GM06990 (cell line): ENCODE measurements around the gene RPUSD3.

Experiments used
- DNase-seq: peaks from one replicate; pipeline ENCODE4 v3.0.0-alpha.2; 2011; ENCODE audit not compliant: insufficient read length; ENCODE audit errors: extremely low read depth
- H3K27me3 ChIP-seq: replicated peaks from 2 replicates; pipeline ENCODE4 v1.6.0; 2011; ENCODE audit warnings: low read length; ENCODE audit not compliant: control insufficient read depth, insufficient read depth
- H3K36me3 ChIP-seq: 2 replicates; pipeline ENCODE4 v1.5.1; 2011; ENCODE audit warnings: low read length; ENCODE audit not compliant: control insufficient read depth, insufficient read depth
- H3K4me3 ChIP-seq: replicated peaks from 2 replicates; pipeline ENCODE4 v1.5.1; 2011; ENCODE audit warnings: low read depth, mild to moderate bottlenecking, control low read depth, low read length
- TF ChIP-seq, protein P1 (sequence below): IDR thresholded peaks from 2 replicates; pipeline ENCODE4 v1.5.1; 2011; ENCODE audit warnings: low read length, control low read depth, mild to moderate bottlenecking, inconsistent platforms; ENCODE audit not compliant: insufficient read depth, poor library complexity, severe bottlenecking

The RPUSD3 gene

DNA sequence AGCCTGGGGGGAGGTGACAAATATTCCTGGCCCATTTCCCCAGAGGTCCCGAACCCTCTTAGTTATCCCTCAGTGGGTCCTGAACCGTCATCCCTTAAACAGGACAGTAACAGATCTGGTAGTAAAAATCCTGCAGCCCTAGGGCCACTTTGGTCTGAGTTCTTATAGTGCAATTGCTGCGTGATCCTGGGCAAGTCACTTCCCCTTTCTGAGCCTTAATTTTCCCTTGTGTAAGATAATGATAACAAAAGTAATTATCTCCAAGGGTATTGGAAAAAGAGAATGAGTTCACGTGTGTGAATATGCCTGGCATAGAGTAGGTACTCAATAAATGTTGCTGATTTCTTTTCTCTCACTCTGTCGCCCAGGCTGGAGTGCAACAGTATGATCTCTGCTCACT lies 43.7 kb upstream of the RPUSD3 start:
- Histone ChIP-seq H3K27me3 (no peaks in the 10 kb centered on the region), H3K4me3 (no peak overlapping the region), H3K36me3 (no peaks in the 10 kb centered on the region)
- no peak for DNase-seq
- TF ChIP-seq, protein P1, sequence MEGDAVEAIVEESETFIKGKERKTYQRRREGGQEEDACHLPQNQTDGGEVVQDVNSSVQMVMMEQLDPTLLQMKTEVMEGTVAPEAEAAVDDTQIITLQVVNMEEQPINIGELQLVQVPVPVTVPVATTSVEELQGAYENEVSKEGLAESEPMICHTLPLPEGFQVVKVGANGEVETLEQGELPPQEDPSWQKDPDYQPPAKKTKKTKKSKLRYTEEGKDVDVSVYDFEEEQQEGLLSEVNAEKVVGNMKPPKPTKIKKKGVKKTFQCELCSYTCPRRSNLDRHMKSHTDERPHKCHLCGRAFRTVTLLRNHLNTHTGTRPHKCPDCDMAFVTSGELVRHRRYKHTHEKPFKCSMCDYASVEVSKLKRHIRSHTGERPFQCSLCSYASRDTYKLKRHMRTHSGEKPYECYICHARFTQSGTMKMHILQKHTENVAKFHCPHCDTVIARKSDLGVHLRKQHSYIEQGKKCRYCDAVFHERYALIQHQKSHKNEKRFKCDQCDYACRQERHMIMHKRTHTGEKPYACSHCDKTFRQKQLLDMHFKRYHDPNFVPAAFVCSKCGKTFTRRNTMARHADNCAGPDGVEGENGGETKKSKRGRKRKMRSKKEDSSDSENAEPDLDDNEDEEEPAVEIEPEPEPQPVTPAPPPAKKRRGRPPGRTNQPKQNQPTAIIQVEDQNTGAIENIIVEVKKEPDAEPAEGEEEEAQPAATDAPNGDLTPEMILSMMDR, result no peak

DNA sequence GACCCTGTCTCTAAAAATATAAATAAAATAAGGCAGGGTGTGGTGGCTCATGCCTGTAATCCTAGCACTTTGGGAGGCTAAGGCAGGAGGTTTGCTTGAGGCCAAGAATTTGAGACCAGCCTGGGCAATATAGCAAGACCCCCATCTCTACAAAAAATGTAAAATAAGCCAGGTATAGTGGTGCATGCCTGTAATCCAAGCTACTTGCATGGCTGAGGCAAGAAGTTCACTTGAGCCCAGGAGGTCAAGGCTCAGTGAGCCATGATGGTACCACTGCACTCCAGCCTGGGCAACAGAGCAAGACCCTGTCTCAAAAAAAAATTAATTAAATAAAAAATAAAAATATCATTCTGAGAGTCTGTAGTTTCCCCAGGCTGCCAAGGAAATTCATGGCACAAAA lies 42.5 kb upstream of the RPUSD3 start:
- TF ChIP-seq, protein P1, result no peak
- DNase-seq, result no peak
- no peaks in the 10 kb centered on the region for H3K27me3 ChIP-seq
- no peak overlapping the region for H3K4me3 ChIP-seq
- no peaks in the 10 kb centered on the region for H3K36me3 ChIP-seq

DNA sequence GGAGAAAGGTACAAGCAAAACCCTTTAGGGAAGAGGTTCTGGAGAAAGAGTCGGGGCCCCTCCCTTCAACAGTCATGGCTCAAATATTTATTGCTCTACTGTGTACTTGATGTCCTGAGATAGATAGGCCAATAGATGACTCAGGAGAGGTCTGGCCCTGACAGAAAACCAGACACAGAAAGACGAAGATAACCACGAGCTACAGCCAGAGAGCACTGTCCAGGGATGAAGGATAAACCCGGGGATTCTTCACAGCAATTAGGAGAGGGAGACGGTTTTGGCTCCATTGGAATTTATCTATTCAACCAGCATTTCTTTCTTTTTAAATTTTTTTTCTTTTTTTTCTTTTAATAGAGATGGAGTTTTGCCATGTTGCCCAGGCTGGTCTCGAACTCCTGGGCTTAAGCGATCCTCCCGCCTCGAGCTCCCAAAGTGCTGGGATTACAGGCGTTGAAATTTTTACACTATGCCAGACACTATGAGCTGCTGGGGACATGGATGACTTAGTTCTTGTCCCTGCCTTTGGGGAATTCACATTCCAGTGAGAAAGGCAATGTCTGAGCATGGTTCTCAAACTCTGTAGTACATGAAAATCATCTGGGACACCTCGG lies 40.9 kb upstream of the RPUSD3 start:
- Histone ChIP-seq H3K27me3 (no peaks in the 10 kb centered on the region), H3K36me3 (no peaks in the 10 kb centered on the region), H3K4me3 (no peak overlapping the region)
- TF ChIP-seq, protein P1, result no peak
- DNase-seq, result no peak

DNA sequence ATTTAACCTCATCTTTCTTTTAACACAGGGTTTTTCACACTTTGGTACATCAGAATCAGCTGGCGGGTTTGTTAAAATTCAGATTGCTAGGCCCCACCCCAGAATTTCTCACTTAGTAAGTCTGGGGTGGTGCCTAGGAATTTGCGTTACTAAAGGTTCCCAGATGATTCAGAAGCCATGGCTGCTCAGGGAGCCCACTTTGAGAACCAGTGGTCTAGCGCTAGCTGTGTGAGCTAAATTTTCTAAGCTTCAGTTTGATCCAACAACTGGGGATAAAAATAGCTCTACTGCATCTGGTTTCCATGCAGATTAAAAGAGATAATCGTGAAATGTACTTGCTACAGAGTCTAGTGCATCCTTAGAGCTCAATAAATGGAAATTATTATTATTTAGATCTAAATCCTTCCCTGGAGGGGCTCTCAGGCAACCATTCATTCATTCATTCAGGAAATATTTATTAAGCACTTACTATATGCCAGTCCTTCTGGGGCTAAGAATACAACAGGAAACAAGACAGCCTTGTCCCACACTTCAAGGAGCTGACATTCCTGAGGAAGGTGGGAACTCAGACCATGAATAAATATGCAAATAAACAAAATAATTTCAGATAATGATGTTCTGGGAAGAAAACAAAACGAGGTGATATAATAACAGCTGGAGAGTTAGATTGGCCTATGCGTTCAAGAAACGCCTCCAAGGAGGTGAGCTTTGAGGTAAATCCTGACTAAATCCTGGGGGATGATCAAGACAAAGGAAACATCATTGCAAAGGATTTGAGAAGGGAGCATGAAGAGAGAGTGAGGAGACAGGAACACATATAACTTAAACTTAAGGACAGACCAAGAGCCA lies 40.1 kb upstream of the RPUSD3 start:
- TF ChIP-seq, protein P1, result no peak
- DNase-seq, result no peak
- no peaks in the 10 kb centered on the region for H3K27me3 ChIP-seq
- H3K36me3 ChIP-seq, result no peaks in the 10 kb centered on the region
- H3K4me3 ChIP-seq, result no peak overlapping the region

DNA sequence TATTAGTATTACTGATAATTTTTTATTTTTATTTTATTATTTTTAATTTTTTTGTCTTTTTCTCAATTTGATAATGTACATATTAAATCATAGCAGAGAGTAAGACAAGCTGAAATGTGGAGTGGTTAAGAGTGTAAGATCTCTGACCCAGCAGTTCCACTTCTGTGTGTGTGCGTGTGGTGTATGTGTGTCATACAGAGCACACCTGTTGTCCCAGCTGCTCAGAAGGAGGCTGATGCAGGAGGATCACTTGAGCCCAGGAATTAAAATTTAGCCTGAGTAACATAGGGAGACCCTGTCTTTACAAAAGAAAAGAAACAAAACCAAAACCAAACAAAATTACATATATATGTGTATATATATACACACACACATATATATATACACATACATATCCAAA lies 37.6 kb upstream of the RPUSD3 start:
- no peak for DNase-seq
- TF ChIP-seq, protein P1, result no peak

More for the DNA sequence above, 37.6 kb upstream of the RPUSD3 start:
- Histone ChIP-seq H3K27me3 (no peaks in the 10 kb centered on the region), H3K4me3 (no peak overlapping the region), H3K36me3 (no peaks in the 10 kb centered on the region)
